Measurements from ENCODE around the gene PHYHD1. TPM values are rescaled to one million over a fixed set of nuclear protein-coding genes. Genes with fewer than 3 reads are reported as not detected.

PHYHD1 gene
- total and polyA plus RNA-seq, 2 of the 13 experiments (the other 11 are each of a cell fraction or from before 2014, with no cell fraction given): 10.6 to 25.3 TPM

- TF ChIP-seq SP4 (CRISPR knock-in tag; IDR thresholded peaks at IDR 0.05): peak; percentile 42; the same call in 1 of the 2 replicates
- TF ChIP-seq PRDM10 (CRISPR knock-in tag; IDR thresholded peaks at IDR 0.05; ENCODE audit: low read depth): peak; percentile 72; the same call in 1 of the 2 replicates
- TF ChIP-seq ZFP36 (IDR thresholded peaks at IDR 0.05; ENCODE audit: borderline replicate concordance, low read depth, low read length, partially characterized antibody): no peak
- peak; percentile 87 for TF ChIP-seq POLR2G (IDR thresholded peaks at IDR 0.05; ENCODE audit: low read depth, low read length)
- TF ChIP-seq ZNF605 (CRISPR knock-in tag; IDR thresholded peaks at IDR 0.05): peak; percentile 32; the same call in 1 of the 2 replicates
- peak; percentile 51 for TF ChIP-seq NFYB (CRISPR knock-in tag; IDR thresholded peaks at IDR 0.05)
- 0 out of 2 replicates have a peak, but pooled peaks have one; percentile 24 for TF ChIP-seq KLF11 (CRISPR knock-in tag; IDR thresholded peaks at IDR 0.05)
- no peak for TF ChIP-seq SP1 (IDR thresholded peaks at IDR 0.05)
- TF ChIP-seq SP1 (CRISPR knock-in tag; IDR thresholded peaks at IDR 0.05): peak; percentile 86
- no peak for TF ChIP-seq NONO (IDR thresholded peaks at IDR 0.05)
- 0 out of 2 replicates have a peak, but pooled peaks have one; percentile 51 for TF ChIP-seq NONO (CRISPR knock-in tag; conservative IDR thresholded peaks at IDR 0.05)
- no peak for TF ChIP-seq ZNF550 (CRISPR knock-in tag; IDR thresholded peaks at IDR 0.05; ENCODE audit: borderline replicate concordance)
- TF ChIP-seq RBFOX2 (IDR thresholded peaks at IDR 0.05; ENCODE audit: low read depth, low read length): peak; percentile 73
- TF ChIP-seq TBX2 (CRISPR knock-in tag; IDR thresholded peaks at IDR 0.05; ENCODE audit: borderline replicate concordance): peak; percentile 24; the same call in 1 of the 2 replicates
- no peak for TF ChIP-seq TOPORS (CRISPR knock-in tag; IDR thresholded peaks at IDR 0.05)
- 0 out of 2 replicates have a peak, but pooled peaks have one; percentile 22 for TF ChIP-seq E2F1 (CRISPR knock-in tag; IDR thresholded peaks at IDR 0.05)
- peak; percentile 67 for TF ChIP-seq ZFX (CRISPR knock-in tag; IDR thresholded peaks at IDR 0.05; ENCODE audit: low read depth)
- peak; percentile 29 to 67; a peak in 3 of 4 replicates for TF ChIP-seq POLR2A (IDR thresholded peaks at IDR 0.05; ENCODE audit: insufficient read depth in 1 of 2, low read depth in 2 of 2, low read length in 2 of 2)
- 0 out of 2 replicates have a peak, but pooled peaks have one; percentile 8 for TF ChIP-seq BCL6 (CRISPR knock-in tag; IDR thresholded peaks at IDR 0.05)
- TF ChIP-seq TARDBP (CRISPR knock-in tag; IDR thresholded peaks at IDR 0.05): 0 out of 2 replicates have a peak, but pooled peaks have one; percentile 46
- TF ChIP-seq ARHGAP35 (CRISPR knock-in tag; IDR thresholded peaks at IDR 0.05; ENCODE audit: borderline replicate concordance): no peak
- 0 out of 2 replicates have a peak, but pooled peaks have one; percentile 25 for TF ChIP-seq KMT2B (CRISPR knock-in tag; IDR thresholded peaks at IDR 0.05)
- TF ChIP-seq DMAP1 (CRISPR knock-in tag; IDR thresholded peaks at IDR 0.05): peak; percentile 68; the same call in 1 of the 2 replicates
- TF ChIP-seq MYC (CRISPR knock-in tag; IDR thresholded peaks at IDR 0.05; ENCODE audit: borderline replicate concordance): 0 out of 2 replicates have a peak, but pooled peaks have one; percentile 52
- TF ChIP-seq EHMT2 (IDR thresholded peaks at IDR 0.05; ENCODE audit: borderline replicate concordance, low read depth, low read length): no peak
- TF ChIP-seq MIXL1 (CRISPR knock-in tag; IDR thresholded peaks at IDR 0.05): no peak
- peak; percentile 98 for TF ChIP-seq ZNF652 (CRISPR knock-in tag; IDR thresholded peaks at IDR 0.05; ENCODE audit: borderline replicate concordance, low read depth)
- TF ChIP-seq ARNT2 (CRISPR knock-in tag; IDR thresholded peaks at IDR 0.05; ENCODE audit: low read depth): peak; percentile 14; the same call in 1 of the 2 replicates
Observed at GRCh38 chr9:128921881-128922763, 1.3 kb downstream of the PHYHD1 start (continued).
